NCI-H748 treated with DMSO at 0.1 percent for 48 hours (cell line): ENCODE measurements around the gene ZNF354B.

ENCODE experiments used
- DNase-seq: peaks from one replicate; lab custom pipeline; 2025; lab: John Stamatoyannopoulos, UW

The ZNF354B gene

GRCh38 chr5:178883815-178884430 is 24.2 kb downstream of the ZNF354B start:
- no peak for DNase-seq

GRCh38 chr5:178895615-178896571 is 36.1 kb downstream of the ZNF354B start, which contains the start of gene ZFP2:
Gene ZFP2 (plus strand): TSS chr5:178895913. CDS start chr5:178931314, 35,401 bp downstream.
- DNase-seq = peak; percentile 36

GRCh38 chr5:178899289-178899688 is 39.5 kb downstream of the ZNF354B start:
- DNase-seq = no peak

GRCh38 chr5:178902849-178903248 is 43.1 kb downstream of the ZNF354B start:
- DNase-seq = no peak

- DNase-seq = no peak
Observed at GRCh38 chr5:178931846-178932760, 72.3 kb downstream of the ZNF354B start.
